Measurements from ENCODE around the gene SETBP1.

The SETBP1 gene

GRCh38 chr18:44699572-44700261, 19.0 kb downstream of the SETBP1 start:
- no peak overlapping the region for H3K18ac ChIP-seq (ENCODE audit: low read length)
- H2AK5ac ChIP-seq (ENCODE audit: low read length), result no peak overlapping the region
- no peak overlapping the region for H2BK120ac ChIP-seq (ENCODE audit: insufficient read depth, low read length, poor library complexity)
- peaks cover 2% of the 10 kb centered on the region in 2 experiments for H3K36me3 ChIP-seq (ENCODE audit: control insufficient read depth in 1 of 2, insufficient read depth in 2 of 2, low read length in 2 of 2)
- DNase-seq, result no peak
- H3K4me3 ChIP-seq (ENCODE audit: low read depth, low read length), result no peak overlapping the region
- no peak overlapping the region for H4K12ac ChIP-seq (ENCODE audit: low read depth, low read length)
- no peak overlapping the region for H3K27ac ChIP-seq (ENCODE audit: low read depth, low read length)
- H3K79me2 ChIP-seq (ENCODE audit: control insufficient read depth, insufficient read depth, low read length, poor library complexity), result no peaks in the 10 kb centered on the region
- H3K9me3 ChIP-seq (ENCODE audit: insufficient read depth, low read depth, low read length), result no peaks in the 10 kb centered on the region
- no peak overlapping the region for H3K4ac ChIP-seq (ENCODE audit: low read depth, low read length)
- no peak overlapping the region for H3K14ac ChIP-seq (ENCODE audit: low read length)
- H3K27me3 ChIP-seq (ENCODE audit: insufficient read depth, low read length), result no peaks in the 10 kb centered on the region
- H3K4me1 ChIP-seq (ENCODE audit: control insufficient read depth in 1 of 2, insufficient read depth in 2 of 2, low read length in 2 of 2), result peaks cover 14 to 29% of the 10 kb centered on the region in 2 experiments
- no peak overlapping the region for H3K4me2 ChIP-seq (ENCODE audit: low read length)
- no peak overlapping the region for H2BK5ac ChIP-seq (ENCODE audit: low read depth, low read length, poor library complexity)
- peaks cover 2% of the 10 kb centered on the region for H3K79me1 ChIP-seq (ENCODE audit: low read length)
- H3K23ac ChIP-seq (ENCODE audit: low read length), result no peak overlapping the region
- 100% methylated on average over 1 of the region's 10 CpGs for WGBS (ENCODE audit: extremely low coverage, insufficient coverage, insufficient read length)
- no peak overlapping the region for H2BK12ac ChIP-seq (ENCODE audit: low read length)
- no peak overlapping the region for H2AFZ ChIP-seq (ENCODE audit: insufficient read depth, low read length, poor library complexity)
- H4K8ac ChIP-seq (ENCODE audit: low read depth, low read length), result no peak overlapping the region
- H3K9ac ChIP-seq (ENCODE audit: low read length), result no peak overlapping the region
- no peak overlapping the region for H4K91ac ChIP-seq (ENCODE audit: low read depth, low read length)

GRCh38 chr18:44700652-44701051, 20.0 kb downstream of the SETBP1 start:
- no peak overlapping the region for H2BK12ac ChIP-seq (ENCODE audit: low read length)
- H3K36me3 ChIP-seq (ENCODE audit: control insufficient read depth in 1 of 2, insufficient read depth in 2 of 2, low read length in 2 of 2), result peaks cover 2% of the 10 kb centered on the region in 2 experiments
- H3K79me1 ChIP-seq (ENCODE audit: low read length), result peaks cover 2% of the 10 kb centered on the region
- H3K9me3 ChIP-seq (ENCODE audit: insufficient read depth, low read depth, low read length), result no peaks in the 10 kb centered on the region
- no peak overlapping the region for H3K14ac ChIP-seq (ENCODE audit: low read length)
- no peak overlapping the region for H4K8ac ChIP-seq (ENCODE audit: low read depth, low read length)
- H2BK5ac ChIP-seq (ENCODE audit: low read depth, low read length, poor library complexity), result no peak overlapping the region
- H3K18ac ChIP-seq (ENCODE audit: low read length), result no peak overlapping the region
- no peak overlapping the region for H3K9ac ChIP-seq (ENCODE audit: low read length)
- no peak for DNase-seq
- no peak overlapping the region for H2AK5ac ChIP-seq (ENCODE audit: low read length)
- no peaks in the 10 kb centered on the region for H3K27me3 ChIP-seq (ENCODE audit: insufficient read depth, low read length)
- no peaks in the 10 kb centered on the region for H3K79me2 ChIP-seq (ENCODE audit: control insufficient read depth, insufficient read depth, low read length, poor library complexity)
- WGBS (ENCODE audit: extremely low coverage, insufficient coverage, insufficient read length), result no CpG with 5 or more reads among the region's 5 CpGs
- H3K4ac ChIP-seq (ENCODE audit: low read depth, low read length), result no peak overlapping the region
- no peak overlapping the region for H4K91ac ChIP-seq (ENCODE audit: low read depth, low read length)
- no peak overlapping the region for H3K4me2 ChIP-seq (ENCODE audit: low read length)
- no peak overlapping the region for H3K4me3 ChIP-seq (ENCODE audit: low read depth, low read length)
- no peak overlapping the region for H4K12ac ChIP-seq (ENCODE audit: low read depth, low read length)
- peaks cover 14 to 26% of the 10 kb centered on the region in 2 experiments for H3K4me1 ChIP-seq (ENCODE audit: control insufficient read depth in 1 of 2, insufficient read depth in 2 of 2, low read length in 2 of 2)
- no peak overlapping the region for H3K27ac ChIP-seq (ENCODE audit: low read depth, low read length)
- H2AFZ ChIP-seq (ENCODE audit: insufficient read depth, low read length, poor library complexity), result no peak overlapping the region
- H3K23ac ChIP-seq (ENCODE audit: low read length), result no peak overlapping the region
- no peak overlapping the region for H2BK120ac ChIP-seq (ENCODE audit: insufficient read depth, low read length, poor library complexity)

- Histone ChIP-seq H3K9me3 (ENCODE audit: insufficient read depth, low read depth, low read length) (no peaks in the 10 kb centered on the region), H3K79me2 (ENCODE audit: control insufficient read depth, insufficient read depth, low read length, poor library complexity) (no peaks in the 10 kb centered on the region), H3K4me3 (ENCODE audit: low read depth, low read length) (no peak overlapping the region), H2AFZ (ENCODE audit: insufficient read depth, low read length, poor library complexity) (no peak overlapping the region), H4K8ac (ENCODE audit: low read depth, low read length) (no peak overlapping the region), H3K14ac (ENCODE audit: low read length) (no peak overlapping the region), H3K27ac (ENCODE audit: low read depth, low read length) (no peak overlapping the region), H2BK12ac (ENCODE audit: low read length) (no peak overlapping the region), H4K12ac (ENCODE audit: low read depth, low read length) (no peak overlapping the region), H2BK5ac (ENCODE audit: low read depth, low read length, poor library complexity) (no peak overlapping the region), H2BK120ac (ENCODE audit: insufficient read depth, low read length, poor library complexity) (no peak overlapping the region), H3K27me3 (ENCODE audit: insufficient read depth, low read length) (no peaks in the 10 kb centered on the region), H3K9ac (ENCODE audit: low read length) (no peak overlapping the region), H3K4ac (ENCODE audit: low read depth, low read length) (no peak overlapping the region), H2AK5ac (ENCODE audit: low read length) (no peak overlapping the region), H4K91ac (ENCODE audit: low read depth, low read length) (no peak overlapping the region), H3K36me3 (ENCODE audit: control insufficient read depth in 1 of 2, insufficient read depth in 2 of 2, low read length in 2 of 2) (peaks cover 2% of the 10 kb centered on the region in 2 experiments), H3K4me1 (ENCODE audit: control insufficient read depth in 1 of 2, insufficient read depth in 2 of 2, low read length in 2 of 2) (peaks cover 9 to 24% of the 10 kb centered on the region in 2 experiments), H3K18ac (ENCODE audit: low read length) (no peak overlapping the region), H3K4me2 (ENCODE audit: low read length) (no peak overlapping the region), H3K79me1 (ENCODE audit: low read length) (peaks cover 2% of the 10 kb centered on the region), H3K23ac (ENCODE audit: low read length) (no peak overlapping the region)
- WGBS (ENCODE audit: extremely low coverage, insufficient coverage, insufficient read length), result no CpG with 5 or more reads among the region's 10 CpGs
- DNase-seq, result no peak
Measured at GRCh38 chr18:44701227-44701626, 20.5 kb downstream of the SETBP1 start.

GRCh38 chr18:44702594-44702993, 21.9 kb downstream of the SETBP1 start:
- H3K9me3 ChIP-seq (ENCODE audit: insufficient read depth, low read depth, low read length), result no peaks in the 10 kb centered on the region
- no peak overlapping the region for H3K4me2 ChIP-seq (ENCODE audit: low read length)
- H3K4me1 ChIP-seq (ENCODE audit: control insufficient read depth in 1 of 2, insufficient read depth in 2 of 2, low read length in 2 of 2), result peaks cover 7 to 16% of the 10 kb centered on the region in 2 experiments
- no peak overlapping the region for H2BK5ac ChIP-seq (ENCODE audit: low read depth, low read length, poor library complexity)
- no peak overlapping the region for H2BK120ac ChIP-seq (ENCODE audit: insufficient read depth, low read length, poor library complexity)
- no peak overlapping the region for H3K14ac ChIP-seq (ENCODE audit: low read length)
- H3K4ac ChIP-seq (ENCODE audit: low read depth, low read length), result no peak overlapping the region
- H3K36me3 ChIP-seq (ENCODE audit: control insufficient read depth in 1 of 2, insufficient read depth in 2 of 2, low read length in 2 of 2), result peaks cover 2% of the 10 kb centered on the region in 2 experiments
- no peak overlapping the region for H2AFZ ChIP-seq (ENCODE audit: insufficient read depth, low read length, poor library complexity)
- DNase-seq, result no peak
- no peak overlapping the region for H2AK5ac ChIP-seq (ENCODE audit: low read length)
- no peaks in the 10 kb centered on the region for H3K79me1 ChIP-seq (ENCODE audit: low read length)
- H3K79me2 ChIP-seq (ENCODE audit: control insufficient read depth, insufficient read depth, low read length, poor library complexity), result no peaks in the 10 kb centered on the region
- no peak overlapping the region for H3K18ac ChIP-seq (ENCODE audit: low read length)
- H3K23ac ChIP-seq (ENCODE audit: low read length), result no peak overlapping the region
- no CpG with 5 or more reads among the region's 1 CpG for WGBS (ENCODE audit: extremely low coverage, insufficient coverage, insufficient read length)
- H4K8ac ChIP-seq (ENCODE audit: low read depth, low read length), result no peak overlapping the region
- no peak overlapping the region for H4K12ac ChIP-seq (ENCODE audit: low read depth, low read length)
- no peak overlapping the region for H3K27ac ChIP-seq (ENCODE audit: low read depth, low read length)
- no peak overlapping the region for H4K91ac ChIP-seq (ENCODE audit: low read depth, low read length)
- H3K9ac ChIP-seq (ENCODE audit: low read length), result no peak overlapping the region
- no peaks in the 10 kb centered on the region for H3K27me3 ChIP-seq (ENCODE audit: insufficient read depth, low read length)
- no peak overlapping the region for H3K4me3 ChIP-seq (ENCODE audit: low read depth, low read length)
- no peak overlapping the region for H2BK12ac ChIP-seq (ENCODE audit: low read length)
